K562 (cell line): Measurements from ENCODE around the gene GAB2. TPM values are rescaled to one million over a fixed set of nuclear protein-coding genes. Genes with fewer than 3 reads are reported as not detected.
A peak's percentile ranks its signal among the peaks of the same experiment; 100 is the strongest.

ENCODE experiments used
- ATF3 ChIP-seq, 2 experiments: fragments of 450-650 bp in 1 of 2; sonication (generic) in 1 of 2; formaldehyde crosslinking in 1 of 2; IDR thresholded peaks in 1 of 2; conservative IDR thresholded peaks in 1 of 2; 2 replicates each; pipeline versions ENCODE4 v1.6.1 to v1.8.1; 2016 to 2023; ENCODE audit warnings: mild to moderate bottlenecking in 2 of 2, moderate library complexity in 2 of 2, inconsistent platforms in 1 of 2, missing genetic modification reagents in 1 of 2
- CTBP1 ChIP-seq: fragments of 450-650 bp; IDR thresholded peaks from 2 replicates; pipeline ENCODE4 v1.6.1; 2016; ENCODE audit warnings: borderline replicate concordance
- DPF2 ChIP-seq: fragments of 450-650 bp; IDR thresholded peaks from 2 replicates; pipeline ENCODE4 v1.6.1; 2016
- ELF4 ChIP-seq: fragments of 450-650 bp; formaldehyde crosslinking; IDR thresholded peaks from 2 replicates; pipeline ENCODE4 v1.4.0; 2022; ENCODE audit warnings: missing genetic modification characterization
- EP300 ChIP-seq: IDR thresholded peaks from 2 replicates; pipeline ENCODE4 v1.6.1; 2012; ENCODE audit warnings: low read length, improper control_type of control experiment
- FOSL1 ChIP-seq: fragments of 200-800 bp; sonication (Bioruptor generic); conservative IDR thresholded peaks from 2 replicates; pipeline ENCODE4 v1.6.1; 2016; ENCODE audit warnings: missing genetic modification characterization, missing compliant biosample characterization
- HDAC1 ChIP-seq, 2 experiments: fragments of 450-650 bp; IDR thresholded peaks; 2 replicates each; pipeline ENCODE4 v1.6.1; 2016 to 2017; ENCODE audit warnings: inconsistent platforms in 1 of 2, mild to moderate bottlenecking in 1 of 2, moderate library complexity in 1 of 2
- HOXB6 ChIP-seq: fragments of 250-450 bp; sonication (Bioruptor Pico); IDR thresholded peaks from 2 replicates; pipeline ENCODE4 v1.5.1; 2022; ENCODE audit warnings: mild to moderate bottlenecking, borderline replicate concordance
- MTA1 ChIP-seq: fragments of 450-650 bp; IDR thresholded peaks from 2 replicates; pipeline ENCODE4 v1.6.1; 2017; ENCODE audit warnings: borderline replicate concordance
- NFATC3 ChIP-seq: fragments of 450-650 bp; IDR thresholded peaks from 2 replicates; pipeline ENCODE4 v1.6.1; 2017; ENCODE audit warnings: mild to moderate bottlenecking
- NFE2 ChIP-seq: IDR thresholded peaks from 2 replicates; pipeline ENCODE4 v1.6.1; 2014; ENCODE audit warnings: antibody characterized with exemption, low read depth
- POLR2B ChIP-seq: fragments of 450-650 bp; IDR thresholded peaks from 2 replicates; pipeline ENCODE4 v1.6.1; 2018; ENCODE audit warnings: low read depth; ENCODE audit not compliant: partially characterized antibody
- SMARCA4 ChIP-seq: fragments of 450-650 bp; IDR thresholded peaks from 2 replicates; pipeline ENCODE4 v1.6.1; 2016
- SPI1 ChIP-seq: IDR thresholded peaks from 2 replicates; pipeline ENCODE4 v1.6.1; 2011; ENCODE audit warnings: low read depth, low read length, control low read depth, borderline replicate concordance
- THRB ChIP-seq: fragments of 450-650 bp; formaldehyde crosslinking; conservative IDR thresholded peaks from 2 replicates; pipeline ENCODE4 v1.4.0; 2022; ENCODE audit warnings: mild to moderate bottlenecking, missing genetic modification characterization
- ZBTB7A ChIP-seq: IDR thresholded peaks from 2 replicates; pipeline ENCODE4 v1.6.1; 2011; ENCODE audit warnings: low read depth, mild to moderate bottlenecking, low read length, moderate library complexity, borderline replicate concordance; ENCODE audit not compliant: control insufficient read depth
- ZEB2 ChIP-seq: fragments of 450-650 bp; IDR thresholded peaks from 2 replicates; pipeline ENCODE4 v1.6.1; 2016
- ZFP36 ChIP-seq: fragments of 150-350 bp; IDR thresholded peaks from 2 replicates; pipeline ENCODE4 v1.6.1; 2018; ENCODE audit warnings: low read length, low read depth; ENCODE audit not compliant: partially characterized antibody
- ZKSCAN8 ChIP-seq: fragments of 200-800 bp; sonication (Bioruptor generic); IDR thresholded peaks from 2 replicates; pipeline ENCODE4 v1.6.1; 2016; ENCODE audit warnings: missing genetic modification characterization, missing compliant biosample characterization
- ZNF316 ChIP-seq: fragments of 450-650 bp; IDR thresholded peaks from 2 replicates; pipeline ENCODE4 v1.6.1; 2016
- polyA plus RNA-seq, 8 experiments: library from polyadenylated mRNA; depleted of rRNA in 4 of 8; stranded (reverse) in 5 of 8; unstranded in 3 of 8; fragments of >200 nt; fragmentation: Nextera tagmentation in 2 of 8; fragmentation: Illumina TruSeq in 1 of 8; extraction: Ambion mirVana in 2 of 8; extraction: Trizol in 1 of 8; gene quantifications; 2 replicates each; pipeline versions ENCODE4 v1.2.1 to v1.2.3, GENCODE V29; 2011 to 2014; ENCODE audit warnings: inconsistent platforms in 1 of 8, missing spikeins in 1 of 8
- total RNA-seq, 7 experiments: library from RNA; depleted of rRNA in 6 of 7; stranded (reverse); fragments of >200 nt in 6 of 7; fragmentation: Illumina TruSeq in 2 of 7; extraction: Trizol in 2 of 7; gene quantifications; 2 replicates each; pipeline versions ENCODE4 v1.2.1 to v1.2.3, GENCODE V29; 2011 to 2021; ENCODE audit warnings: low replicate concordance in 1 of 7
- TF ChIP-seq, protein P1 (sequence below): fragments of 250-450 bp; sonication (Bioruptor Pico); IDR thresholded peaks from 2 replicates; pipeline ENCODE4 v1.5.0; 2021
- TF ChIP-seq, protein P2 (sequence below): fragments of 450-650 bp; formaldehyde crosslinking; IDR thresholded peaks from 2 replicates; pipeline ENCODE4 v1.4.0; 2022; ENCODE audit warnings: missing genetic modification characterization

GAB2 gene
- total and polyA plus RNA-seq, 9 of the 15 experiments (the other 6 are each of a cell fraction or from before 2014, with no cell fraction given): 2.3 to 35.2 (median 16.1) TPM

DNA sequence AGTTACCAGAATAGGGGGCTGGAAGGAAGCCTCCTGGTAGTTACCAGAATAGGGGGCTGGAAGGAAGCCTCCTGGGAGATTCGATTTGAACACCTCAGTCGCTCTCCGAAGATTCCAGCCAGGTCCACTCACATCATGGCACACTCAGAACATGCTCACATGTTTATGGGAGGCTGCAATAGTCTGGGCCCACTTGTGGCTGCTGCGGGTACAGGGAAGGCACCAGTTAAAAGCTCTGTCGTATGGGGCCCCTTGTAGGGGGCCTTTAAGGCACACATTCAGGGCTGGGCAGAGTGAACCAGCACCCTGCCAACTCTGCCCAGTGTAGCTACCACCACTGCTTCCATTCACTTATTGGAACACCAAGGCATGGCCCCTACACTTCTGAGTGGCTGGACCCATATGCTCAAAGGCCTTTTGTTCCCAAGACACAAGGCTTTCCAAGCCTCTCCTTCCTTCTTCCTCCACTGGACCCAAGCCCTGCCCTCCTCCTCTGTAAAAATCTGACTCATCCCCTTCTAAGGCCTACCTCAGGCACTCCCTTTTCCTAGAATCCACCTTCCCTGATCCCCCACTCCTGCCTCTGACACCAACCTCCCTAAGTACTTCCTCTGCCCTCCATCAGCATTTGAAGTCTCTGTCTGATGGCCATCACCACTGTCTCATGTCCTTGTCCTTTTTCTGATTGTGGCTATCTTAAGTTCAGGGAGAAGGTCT, 200.9 kb downstream of the GAB2 start (continued):
- TF ChIP-seq NFATC3 (0 out of 2 replicates have a peak, but pooled peaks have one; percentile 59), HOXB6 (no peak), ZEB2 (peak; percentile 92), ELF4 (CRISPR knock-in tag) (peak; percentile 46; the same call in 1 of the 2 replicates), POLR2B (peak; percentile 71), HDAC1 (IDR thresholded peaks at IDR 0.05) (peak in 1 of 2 experiments; percentile 52; a peak in 1 of 4 replicates), THRB (CRISPR knock-in tag) (peak; percentile 91), SPI1 (peak; percentile 26; the same call in 1 of the 2 replicates), EP300 (0 out of 2 replicates have a peak, but pooled peaks have one; percentile 11), ATF3 (IDR thresholded peaks at IDR 0.05) (peak; percentile 71; the same call in 1 of the 2 replicates), ATF3 (CRISPR knock-in tag; conservative IDR thresholded peaks at IDR 0.05) (no peak), SMARCA4 (peak; percentile 71), ZBTB7A (no peak), ZKSCAN8 (CRISPR knock-in tag) (no peak), DPF2 (peak; percentile 57; the same call in 1 of the 2 replicates), ZFP36 (no peak), NFE2 (0 out of 2 replicates have a peak, but pooled peaks have one; percentile 14), CTBP1 (peak; percentile 90), ZNF316 (peak; percentile 12; the same call in 1 of the 2 replicates), MTA1 (peak; percentile 64; the same call in 1 of the 2 replicates), FOSL1 (peak; percentile 80)
- TF ChIP-seq, protein P1, sequence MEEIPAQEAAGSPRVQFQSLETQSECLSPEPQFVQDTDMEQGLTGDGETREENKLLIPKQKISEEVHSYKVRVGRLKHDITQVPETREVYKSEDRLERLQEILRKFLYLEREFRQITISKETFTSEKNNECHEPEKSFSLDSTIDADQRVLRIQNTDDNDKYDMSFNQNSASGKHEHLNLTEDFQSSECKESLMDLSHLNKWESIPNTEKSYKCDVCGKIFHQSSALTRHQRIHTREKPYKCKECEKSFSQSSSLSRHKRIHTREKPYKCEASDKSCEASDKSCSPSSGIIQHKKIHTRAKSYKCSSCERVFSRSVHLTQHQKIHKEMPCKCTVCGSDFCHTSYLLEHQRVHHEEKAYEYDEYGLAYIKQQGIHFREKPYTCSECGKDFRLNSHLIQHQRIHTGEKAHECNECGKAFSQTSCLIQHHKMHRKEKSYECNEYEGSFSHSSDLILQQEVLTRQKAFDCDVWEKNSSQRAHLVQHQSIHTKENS (CRISPR knock-in tag): no peak
- TF ChIP-seq, protein P2, sequence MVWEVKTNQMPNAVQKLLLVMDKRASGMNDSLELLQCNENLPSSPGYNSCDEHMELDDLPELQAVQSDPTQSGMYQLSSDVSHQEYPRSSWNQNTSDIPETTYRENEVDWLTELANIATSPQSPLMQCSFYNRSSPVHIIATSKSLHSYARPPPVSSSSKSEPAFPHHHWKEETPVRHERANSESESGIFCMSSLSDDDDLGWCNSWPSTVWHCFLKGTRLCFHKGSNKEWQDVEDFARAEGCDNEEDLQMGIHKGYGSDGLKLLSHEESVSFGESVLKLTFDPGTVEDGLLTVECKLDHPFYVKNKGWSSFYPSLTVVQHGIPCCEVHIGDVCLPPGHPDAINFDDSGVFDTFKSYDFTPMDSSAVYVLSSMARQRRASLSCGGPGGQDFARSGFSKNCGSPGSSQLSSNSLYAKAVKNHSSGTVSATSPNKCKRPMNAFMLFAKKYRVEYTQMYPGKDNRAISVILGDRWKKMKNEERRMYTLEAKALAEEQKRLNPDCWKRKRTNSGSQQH (CRISPR knock-in tag): peak; percentile 77; the same call in 1 of the 2 replicates
